Transverse colon (tissue), 4 donors: ENCODE measurements around the gene SLA2. TPM values are rescaled to one million over a fixed set of nuclear protein-coding genes. Genes with fewer than 3 reads are reported as not detected.

Source experiments
- DNase-seq: peaks from one replicate; pipeline ENCODE4 v3.0.0-alpha.2; 2019
- H3K27ac ChIP-seq, 4 donors: fragments of 200-600 bp; sonication (generic); 2 replicates each; pipeline ENCODE4 v1.5.1; 2016 to 2018; ENCODE audit warnings: inconsistent platforms in 4 of 4
- H3K27me3 ChIP-seq: fragments of 200-600 bp; sonication (generic); 2 replicates; pipeline ENCODE4 v1.5.1; 2017; ENCODE audit warnings: inconsistent platforms
- H3K36me3 ChIP-seq, 4 donors: fragments of 200-600 bp; sonication (generic); 2 replicates each; pipeline ENCODE4 v1.5.1; 2017 to 2019; ENCODE audit warnings: inconsistent platforms in 4 of 4
- H3K4me1 ChIP-seq, 4 donors: fragments of 200-600 bp; sonication (generic); 2 replicates each; pipeline ENCODE4 v1.5.1; 2017 to 2020; ENCODE audit warnings: inconsistent platforms in 4 of 4
- H3K4me3 ChIP-seq, 4 donors: fragments of 200-600 bp; sonication (generic); 1 replicate in 1 of 4; 2 replicates in 3 of 4; pipeline versions ENCODE4 v1.5.1 to v1.6.1; 2017 to 2019; ENCODE audit warnings: inconsistent platforms in 4 of 4
- H3K9me3 ChIP-seq, 2 donors: fragments of 200-600 bp; sonication (generic); 2 replicates each; pipeline ENCODE4 v1.5.1; 2017 to 2019; ENCODE audit warnings: inconsistent platforms in 2 of 2
- CTCF ChIP-seq, 5 experiments: fragments of 200-600 bp in 3 of 5; fragments of 450-650 bp in 2 of 5; sonication (generic) in 3 of 5; IDR thresholded peaks; 1 replicate in 2 of 5; 2 replicates in 3 of 5; pipeline ENCODE4 v1.5.1; 2016 to 2017; ENCODE audit warnings: antibody characterized with exemption in 5 of 5, inconsistent platforms in 3 of 5, mild to moderate bottlenecking in 2 of 5, moderate library complexity in 1 of 5
- EP300 ChIP-seq: sonication (generic); formaldehyde crosslinking; IDR thresholded peaks from one replicate; pipeline ENCODE4 v1.6.1; 2017; ENCODE audit warnings: antibody characterized with exemption, low read depth
- POLR2A ChIP-seq: fragments of 450-650 bp; IDR thresholded peaks from one replicate; pipeline ENCODE4 v1.6.1; 2016; ENCODE audit warnings: antibody characterized with exemption, mild to moderate bottlenecking, moderate library complexity
- POLR2AphosphoS5 ChIP-seq, 3 donors: sonication (generic); formaldehyde crosslinking; IDR thresholded peaks; one replicate each; pipeline ENCODE4 v1.6.1; 2016; ENCODE audit warnings: antibody characterized with exemption in 3 of 3
- WGBS, 2 donors: methylation state at CpG; one replicate each; pipeline ENCODE4 v1.1.5; 2018; ENCODE audit warnings: low coverage in 1 of 2; 5-methylcytosine and 5-hydroxymethylcytosine counted together
- in situ Hi-C, 4 donors: fragments of 200-750 bp; cut with MboI; loops; one replicate each; pipeline versions ENCODE4 v1.15.0 to v1.15.1; 2017; ENCODE audit warnings: low sequenced_read_pairs in 3 of 4, low pct_ligation_motif_present in 1 of 4, low pct_unique_long_range_greater_than_20kb in 1 of 4
- intact Hi-C: fragments of 100-400 bp; cut with DNase I; formaldehyde crosslinking; loops from one replicate; pipeline ENCODE4 v1.15.1; 2023; ENCODE audit warnings: low total_unique reads
- total RNA-seq, 4 donors: library from RNA; depleted of rRNA; stranded (reverse); fragments of >200 nt; gene quantifications; one replicate each; pipeline ENCODE4 v1.1.0, GENCODE V29; 2016

The SLA2 gene
- total RNA-seq, 4 donors from 2014 or later, result 0.48 to 2.6 TPM; not detected in 2

GRCh38 chr20:36582821-36583220 is 63.2 kb downstream of the SLA2 start:
- H3K27ac ChIP-seq, result no peak overlapping the region
- WGBS, 2 donors, result 83 to 92% methylated on average over 4 of the region's 4 CpGs
- in situ Hi-C loops (no loop called here), intact Hi-C loops (no loop called here)
- no peaks in the 10 kb centered on the region for H3K9me3 ChIP-seq
- H3K27me3 ChIP-seq, result no peaks in the 10 kb centered on the region
- TF ChIP-seq POLR2AphosphoS5 (IDR thresholded peaks at IDR 0.05) (no peak), EP300 (no peak), POLR2A (no peak), CTCF (IDR thresholded peaks at IDR 0.05) (no peak)
- no peaks in the 10 kb centered on the region for H3K4me1 ChIP-seq
- H3K4me3 ChIP-seq, result no peak overlapping the region
- H3K36me3 ChIP-seq, result peaks cover 0 to 15% (median 0%) of the 10 kb centered on the region in 4 donors
- no peak for DNase-seq

DNA sequence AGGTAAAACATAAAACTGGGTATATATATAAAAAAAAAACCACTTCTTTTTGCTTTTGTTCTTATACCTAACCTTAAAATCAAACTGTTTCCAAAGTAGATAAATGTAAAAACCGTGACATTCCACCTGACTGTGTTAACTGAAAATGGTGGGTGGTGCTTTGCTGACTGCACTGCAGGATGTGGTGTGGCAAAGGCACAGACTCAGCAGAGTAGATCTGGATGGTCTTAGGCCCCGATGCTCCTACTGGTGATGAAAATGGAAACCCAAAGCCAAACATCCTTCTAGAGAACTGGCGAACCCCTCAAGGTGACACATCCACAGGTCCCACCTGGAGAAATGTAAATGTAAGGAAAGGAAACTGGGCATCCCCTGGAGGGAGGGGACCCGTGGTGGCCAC is 63.7 kb downstream of the SLA2 start:
- no peak for TF ChIP-seq CTCF (IDR thresholded peaks at IDR 0.05)
- no peak for TF ChIP-seq POLR2AphosphoS5 (IDR thresholded peaks at IDR 0.05)
- intact Hi-C loops, result no loop called here
- no peak overlapping the region for H3K27ac ChIP-seq
- H3K36me3 ChIP-seq, result peaks cover 0 to 15% (median 0%) of the 10 kb centered on the region in 4 donors
- H3K4me1 ChIP-seq, result no peaks in the 10 kb centered on the region
- in situ Hi-C loops, result no loop called here
- DNase-seq, result no peak
- no peaks in the 10 kb centered on the region for H3K9me3 ChIP-seq
- H3K27me3 ChIP-seq, result no peaks in the 10 kb centered on the region
- WGBS, 2 donors, result 70 to 81% methylated on average over 3 to 4 of the region's 4 CpGs
- no peak overlapping the region for H3K4me3 ChIP-seq

- no peak for DNase-seq
- 80 to 94% methylated on average over 2 of the region's 2 CpGs for WGBS, 2 donors
- in situ Hi-C loops (no loop called here), intact Hi-C loops (no loop called here)
- no peak overlapping the region for H3K4me3 ChIP-seq
- TF ChIP-seq CTCF (IDR thresholded peaks at IDR 0.05), result no peak
- TF ChIP-seq POLR2A, result no peak
- no peak for TF ChIP-seq POLR2AphosphoS5 (IDR thresholded peaks at IDR 0.05)
- no peak for TF ChIP-seq EP300
- no peaks in the 10 kb centered on the region for H3K9me3 ChIP-seq
- peaks cover 7 to 13% (median 10%) of the 10 kb centered on the region in 4 donors for H3K4me1 ChIP-seq
- peaks cover 0 to 15% (median 0%) of the 10 kb centered on the region in 4 donors for H3K36me3 ChIP-seq
- no peaks in the 10 kb centered on the region for H3K27me3 ChIP-seq
- no peak overlapping the region for H3K27ac ChIP-seq
Measured at GRCh38 chr20:36579996-36580545, 65.9 kb downstream of the SLA2 start.

DNA sequence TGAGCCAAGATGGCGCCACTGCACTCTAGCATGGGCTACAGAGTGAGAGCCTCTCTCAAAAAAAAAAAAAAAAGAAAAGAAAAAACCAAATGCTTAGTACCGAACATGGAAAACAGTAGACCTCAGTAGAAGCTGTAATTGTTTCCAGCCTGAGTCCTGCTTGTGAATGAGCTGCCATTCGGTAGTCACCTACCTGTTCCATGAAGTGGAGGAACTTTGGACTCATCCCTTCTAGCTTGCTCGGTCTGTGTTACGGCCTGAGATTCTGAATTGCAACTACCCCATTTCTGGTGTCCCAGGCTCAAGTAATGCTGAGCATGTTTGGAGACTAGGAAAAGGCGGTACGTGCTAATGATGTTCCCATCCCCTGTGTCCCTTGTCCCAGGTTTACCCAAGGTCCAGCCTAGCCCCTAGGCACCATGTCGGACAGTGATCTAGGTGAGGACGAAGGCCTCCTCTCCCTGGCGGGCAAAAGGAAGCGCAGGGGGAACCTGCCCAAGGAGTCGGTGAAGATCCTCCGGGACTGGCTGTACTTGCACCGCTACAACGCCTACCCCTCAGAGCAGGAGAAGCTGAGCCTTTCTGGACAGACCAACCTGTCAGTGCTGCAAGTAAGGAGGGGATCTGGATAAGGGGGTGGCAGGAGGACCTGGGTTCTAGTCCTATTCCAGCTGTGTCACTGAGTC is 67.5 kb downstream of the SLA2 start:
- in situ Hi-C loops, result no loop called here
- no peak for TF ChIP-seq POLR2A
- no peak for TF ChIP-seq POLR2AphosphoS5 (IDR thresholded peaks at IDR 0.05)
- no peak for TF ChIP-seq CTCF (IDR thresholded peaks at IDR 0.05)
- no peak for TF ChIP-seq EP300

More for the DNA sequence above, 67.5 kb downstream of the SLA2 start:
- 98 to 100% methylated on average over 2 to 15 of the region's 15 CpGs for WGBS, 2 donors
- Histone ChIP-seq H3K4me1 (peaks cover 8 to 25% (median 23%) of the 10 kb centered on the region in 4 donors), H3K27ac (no peak overlapping the region), H3K9me3 (no peaks in the 10 kb centered on the region), H3K36me3 (peaks cover 0 to 15% (median 0%) of the 10 kb centered on the region in 4 donors), H3K27me3 (no peaks in the 10 kb centered on the region), H3K4me3 (no peak overlapping the region)
- no peak for DNase-seq
- intact Hi-C loops, result no loop called here
